ENCODE measurements around the gene ZNF805. TPM values are rescaled to one million over a fixed set of nuclear protein-coding genes. Genes with fewer than 3 reads are reported as not detected.
A peak's percentile ranks its signal among the peaks of the same experiment; 100 is the strongest.

Gene ZNF805
- total RNA-seq, 1 experiment from 2014 or later: 12.9 TPM

GRCh38 chr19:57239982-57240310 lies 486 bp upstream of the ZNF805 start:
- BruUV-seq (replicated peaks): TSS peak; percentile 99
- TF ChIP-seq EZH2 (IDR thresholded peaks at IDR 0.05; ENCODE audit: low read length, unreplicated experiment): no peak
- no peak for TF ChIP-seq EZH2phosphoT487 (IDR thresholded peaks at IDR 0.05; ENCODE audit: borderline replicate concordance, low read length)
- TF ChIP-seq CTCF (conservative IDR thresholded peaks at IDR 0.05; ENCODE audit: low read depth, low read length): no peak
- Histone ChIP-seq H3F3A (ENCODE audit: low read length, unreplicated experiment) (no peaks in the 10 kb centered on the region), H3K79me2 (ENCODE audit: low read length) (peaks cover 41% of the 10 kb centered on the region), H2AFZ (ENCODE audit: low read length) (peak overlapping the region; percentile 99), H3K27ac (ENCODE audit: low read length) (peak overlapping the region; percentile 64), H3K4me1 (ENCODE audit: insufficient read depth, low read length) (peaks cover 17% of the 10 kb centered on the region), H3K36me3 (ENCODE audit: low read depth, low read length) (peaks cover 10% of the 10 kb centered on the region), H3K4me3 (ENCODE audit: low read length) (peak overlapping the region; percentile 77), H3K27me3 (ENCODE audit: low read length) (no peaks in the 10 kb centered on the region), H3K4me2 (ENCODE audit: low read length) (peak overlapping the region; percentile 98), H4K20me1 (ENCODE audit: low read length) (no peaks in the 10 kb centered on the region), H3K9ac (ENCODE audit: low read length) (peak overlapping the region; percentile 89), H3K9me2 (replicated peaks; ENCODE audit: low read length) (no peaks in the 10 kb centered on the region), H3K9me3 (ENCODE audit: low read length) (no peaks in the 10 kb centered on the region)
- no peak for ATAC-seq
- intact Hi-C loops (cut with micrococcal nuclease): loop anchor here (1.0 kb wide), 2 partner anchors 40 to 111 kb away; partner anchors contain the start of genes ZNF304 and ZNF460
- ChIA-PET POLR2A (ENCODE audit: unreplicated experiment) (no interaction called here), CTCF (no interaction called here)
- no peak for DNase-seq

GRCh38 chr19:57241176-57241575 lies 744 bp downstream of the ZNF805 start:
- H3K4me2 ChIP-seq (ENCODE audit: low read length): peak overlapping the region; percentile 98
- H3K27ac ChIP-seq (ENCODE audit: low read length): peak overlapping the region; percentile 64
- TF ChIP-seq EZH2phosphoT487 (IDR thresholded peaks at IDR 0.05; ENCODE audit: borderline replicate concordance, low read length): no peak
- H3F3A ChIP-seq (ENCODE audit: low read length, unreplicated experiment): no peaks in the 10 kb centered on the region
- POLR2A ChIA-PET (ENCODE audit: unreplicated experiment): no interaction called here
- peaks cover 13% of the 10 kb centered on the region for H3K36me3 ChIP-seq (ENCODE audit: low read depth, low read length)
- CTCF ChIA-PET: no interaction called here
- H3K9ac ChIP-seq (ENCODE audit: low read length): peak overlapping the region; percentile 89
- no peaks in the 10 kb centered on the region for H3K9me2 ChIP-seq (replicated peaks; ENCODE audit: low read length)
- peaks cover 17% of the 10 kb centered on the region for H3K4me1 ChIP-seq (ENCODE audit: insufficient read depth, low read length)
- peaks cover 49% of the 10 kb centered on the region for H3K79me2 ChIP-seq (ENCODE audit: low read length)
- intact Hi-C loops (cut with micrococcal nuclease): no loop called here
- H3K4me3 ChIP-seq (ENCODE audit: low read length): peak overlapping the region; percentile 77
- H4K20me1 ChIP-seq (ENCODE audit: low read length): no peaks in the 10 kb centered on the region
- H3K27me3 ChIP-seq (ENCODE audit: low read length): no peaks in the 10 kb centered on the region
- peak overlapping the region; percentile 99 for H2AFZ ChIP-seq (ENCODE audit: low read length)
- DNase-seq (no peak), ATAC-seq (peak; percentile 9)
- no TSS peak for BruUV-seq (replicated peaks)
- H3K9me3 ChIP-seq (ENCODE audit: low read length): no peaks in the 10 kb centered on the region

- H3K27ac ChIP-seq (ENCODE audit: low read length): no peak overlapping the region
- peak overlapping the region; percentile 98; the same call in 1 of the 2 replicates for H3K4me2 ChIP-seq (ENCODE audit: low read length)
- H3K9me3 ChIP-seq (ENCODE audit: low read length): no peaks in the 10 kb centered on the region
- no peaks in the 10 kb centered on the region for H3K9me2 ChIP-seq (replicated peaks; ENCODE audit: low read length)
- no TSS peak for BruUV-seq (replicated peaks)
- H3K27me3 ChIP-seq (ENCODE audit: low read length): no peaks in the 10 kb centered on the region
- H2AFZ ChIP-seq (ENCODE audit: low read length): no peak overlapping the region
- TF ChIP-seq EZH2phosphoT487 (IDR thresholded peaks at IDR 0.05; ENCODE audit: borderline replicate concordance, low read length): no peak
- TF ChIP-seq CTCF (conservative IDR thresholded peaks at IDR 0.05; ENCODE audit: low read depth, low read length): no peak
- TF ChIP-seq EZH2 (IDR thresholded peaks at IDR 0.05; ENCODE audit: low read length, unreplicated experiment): no peak
- no peak for DNase-seq
- no peak overlapping the region for H3K4me3 ChIP-seq (ENCODE audit: low read length)
- POLR2A ChIA-PET (ENCODE audit: unreplicated experiment): no interaction called here
- H3K4me1 ChIP-seq (ENCODE audit: insufficient read depth, low read length): peaks cover 17% of the 10 kb centered on the region
- no peak for ATAC-seq
- H3K79me2 ChIP-seq (ENCODE audit: low read length): peaks cover 50% of the 10 kb centered on the region
- CTCF ChIA-PET: no interaction called here
- intact Hi-C loops (cut with micrococcal nuclease): no loop called here
- peaks cover 27% of the 10 kb centered on the region for H3K36me3 ChIP-seq (ENCODE audit: low read depth, low read length)
- H3K9ac ChIP-seq (ENCODE audit: low read length): no peak overlapping the region
- no peaks in the 10 kb centered on the region for H3F3A ChIP-seq (ENCODE audit: low read length, unreplicated experiment)
- H4K20me1 ChIP-seq (ENCODE audit: low read length): no peaks in the 10 kb centered on the region
These were observed 2.4 kb downstream of the ZNF805 start for GRCh38 chr19:57242821-57243220.
